Umbilical cord (tissue), 2 donors: ENCODE results near the gene PRSS1. TPM values are rescaled to one million over a fixed set of nuclear protein-coding genes. Genes with fewer than 3 reads are reported as not detected.
"Not testable (repeated sequence)": the region's sequence is repeated elsewhere in the genome, so short reads cannot be mapped to it uniquely, and the experiment has no call there.

Source experiments
- DNase-seq: peaks from one replicate; pipeline ENCODE4 v3.0.0-alpha.2; 2015; ENCODE audit warnings: low spot score
- total RNA-seq: library from RNA; depleted of rRNA; stranded (reverse); fragments of >200 nt; gene quantifications from one replicate; pipeline ENCODE4 v1.2.3, GENCODE V29; 2014; ENCODE audit warnings: low replicate concordance; ENCODE audit not compliant: insufficient read depth

The PRSS1 gene
- total RNA-seq, 1 donor from 2014 or later, result 2.4 TPM

DNA sequence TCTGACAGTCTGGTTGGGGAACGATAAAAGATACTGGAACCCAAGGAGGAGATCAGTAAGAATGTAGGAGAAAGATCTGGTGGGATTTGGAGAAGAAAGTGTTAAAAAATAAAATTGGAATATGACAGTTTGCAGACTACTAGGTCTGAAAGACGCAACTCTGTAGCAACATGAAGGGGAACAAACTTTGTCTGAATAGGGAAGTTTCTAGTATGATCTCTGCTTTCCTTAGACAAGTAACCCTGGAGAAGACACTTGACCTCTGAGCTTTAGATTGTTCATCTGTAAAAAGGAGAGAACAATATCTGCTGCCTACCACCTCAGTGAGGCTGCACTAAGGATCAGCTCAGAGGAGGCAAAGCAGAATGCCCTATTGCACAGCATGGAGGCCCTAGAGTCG is 3.0 kb upstream of the PRSS1 start:
- no peak for DNase-seq

DNA sequence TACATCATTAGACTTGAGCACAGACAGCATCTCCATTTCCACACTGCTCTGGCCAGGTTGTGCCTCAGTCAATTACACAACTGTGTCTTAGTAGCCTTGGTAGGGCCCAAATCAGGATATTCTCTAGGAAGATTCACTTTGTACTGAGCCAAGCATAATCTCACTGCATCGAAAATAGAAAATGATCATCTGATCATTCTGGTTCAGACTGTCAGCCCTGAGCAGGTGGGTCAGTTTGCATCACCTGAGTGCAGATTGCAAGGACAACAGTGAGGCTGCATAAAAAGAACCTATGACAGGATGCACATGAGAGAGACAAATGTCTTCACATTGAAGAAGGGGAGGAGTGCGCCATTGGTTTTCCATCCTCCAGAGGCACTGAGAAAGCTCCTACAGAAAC is 862 bp upstream of the PRSS1 start:
- DNase-seq, result not testable (repeated sequence)

- no peak for DNase-seq
These were observed 1.2 kb downstream of the PRSS1 start for GRCh38 chr7:142750321-142750938.

GRCh38 chr7:142751526-142752175 is 2.4 kb downstream of the PRSS1 start:
- not testable (repeated sequence) for DNase-seq

- DNase-seq, result no peak
These were observed 3.3 kb downstream of the PRSS1 start for GRCh38 chr7:142752376-142753225.

DNA sequence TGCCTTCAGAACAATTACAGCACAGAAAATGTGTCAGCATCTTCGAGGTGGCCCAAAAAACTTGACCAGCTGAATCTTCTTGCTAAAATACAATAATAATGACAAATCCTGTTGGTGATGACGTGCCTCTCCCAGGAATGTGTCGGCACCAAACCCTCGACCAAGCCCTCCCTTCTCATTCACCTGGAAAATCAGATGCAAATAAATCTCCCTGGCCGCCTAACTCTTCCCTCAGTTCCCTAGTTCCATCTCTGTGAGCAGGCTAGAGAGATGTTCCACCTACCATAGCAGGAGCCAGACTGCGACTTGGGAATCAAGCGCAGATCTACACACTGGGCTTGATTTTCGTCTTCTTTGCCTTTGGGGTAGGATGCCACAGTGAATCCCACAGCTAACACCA is 4.1 kb downstream of the PRSS1 start:
- no peak for DNase-seq

DNA sequence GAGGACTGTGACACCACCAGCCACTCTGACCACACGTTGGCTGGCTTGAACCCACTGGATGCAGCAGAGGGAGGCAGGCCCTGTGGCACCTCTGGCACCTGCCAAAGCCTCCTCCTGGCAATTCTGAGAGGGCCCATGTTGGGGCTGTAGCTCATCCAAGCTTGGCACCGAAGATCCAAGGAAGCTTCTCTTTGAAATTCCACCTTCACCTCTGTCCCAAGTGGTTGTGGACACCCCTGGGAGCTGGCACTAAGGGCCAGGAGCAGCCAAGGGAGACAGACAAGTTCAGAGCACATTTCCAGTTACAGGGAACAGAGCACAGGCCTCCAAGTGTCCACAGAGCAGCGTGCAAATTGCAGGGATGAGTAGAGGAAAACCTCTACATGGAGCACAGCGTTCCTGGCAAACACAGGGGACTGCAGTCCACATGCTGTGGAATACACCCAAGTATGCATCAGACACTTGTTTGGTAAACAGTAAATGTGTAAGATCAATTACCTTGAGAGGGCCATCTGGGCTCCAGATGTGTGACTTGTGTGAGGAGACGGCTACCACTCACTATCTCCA is 4.7 kb downstream of the PRSS1 start:
- not testable (repeated sequence) for DNase-seq

DNA sequence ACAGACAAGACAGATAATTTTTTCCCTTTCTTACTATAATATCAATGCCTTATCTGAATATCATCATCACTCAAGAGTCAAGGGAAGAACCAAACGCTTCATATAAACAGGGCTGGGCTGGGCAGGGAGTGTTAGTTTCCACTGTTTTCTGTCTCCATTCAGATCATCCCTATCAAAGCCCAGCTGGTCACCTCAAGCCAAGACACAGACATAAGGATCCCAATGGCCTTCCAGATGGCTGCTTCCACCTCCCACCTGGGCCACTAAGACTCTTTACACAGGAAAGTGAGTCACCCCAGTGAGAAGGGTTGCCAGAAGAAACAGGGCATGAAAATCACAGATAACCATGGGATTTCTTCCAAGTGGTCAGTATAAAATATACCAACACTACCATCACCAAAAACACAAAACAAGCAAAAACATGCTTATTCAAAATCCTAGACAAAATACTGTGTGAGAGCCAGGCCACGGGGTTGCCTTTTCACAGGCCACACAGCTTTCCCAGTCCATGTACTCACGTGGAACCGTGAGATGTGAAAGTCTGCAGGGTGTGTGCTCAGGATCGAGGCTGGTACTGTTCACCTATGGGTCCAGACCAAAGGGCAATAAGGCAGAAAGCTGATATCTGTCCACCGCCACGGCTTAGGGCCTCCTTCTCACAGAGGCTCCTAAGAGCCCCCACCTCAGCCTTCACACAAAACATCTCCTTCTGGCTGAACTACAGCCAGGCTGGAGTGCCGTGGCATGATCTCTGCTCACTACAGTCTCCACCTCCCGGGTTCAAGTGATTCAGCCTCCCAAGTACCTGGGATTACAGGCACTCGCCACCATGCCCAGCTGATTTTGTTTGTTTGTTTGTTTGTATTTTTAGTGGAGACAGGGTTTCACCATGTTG is 5.7 kb downstream of the PRSS1 start:
- DNase-seq, result no peak

DNA sequence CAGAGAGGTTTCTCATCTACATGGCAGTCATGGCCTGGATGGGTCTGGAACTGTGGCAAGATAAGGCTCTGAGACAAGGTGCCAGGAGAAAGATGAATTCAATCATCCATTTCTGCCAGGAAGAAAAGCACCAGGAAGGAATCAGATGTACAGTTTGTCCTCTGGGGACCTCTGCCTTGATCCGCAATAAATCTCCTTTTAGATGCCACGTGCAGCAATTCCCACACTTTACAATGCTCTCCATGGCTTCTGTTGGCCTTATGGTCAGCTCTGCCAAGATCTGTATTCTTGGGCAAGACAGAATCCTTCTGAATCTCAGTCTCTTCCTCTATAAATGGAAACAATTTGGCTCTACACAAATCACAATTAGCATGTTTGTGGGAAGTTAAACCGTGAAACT is 9.0 kb downstream of the PRSS1 start:
- DNase-seq, result not testable (repeated sequence)

GRCh38 chr7:142759433-142759832 is 10.2 kb downstream of the PRSS1 start:
- DNase-seq, result no peak

DNA sequence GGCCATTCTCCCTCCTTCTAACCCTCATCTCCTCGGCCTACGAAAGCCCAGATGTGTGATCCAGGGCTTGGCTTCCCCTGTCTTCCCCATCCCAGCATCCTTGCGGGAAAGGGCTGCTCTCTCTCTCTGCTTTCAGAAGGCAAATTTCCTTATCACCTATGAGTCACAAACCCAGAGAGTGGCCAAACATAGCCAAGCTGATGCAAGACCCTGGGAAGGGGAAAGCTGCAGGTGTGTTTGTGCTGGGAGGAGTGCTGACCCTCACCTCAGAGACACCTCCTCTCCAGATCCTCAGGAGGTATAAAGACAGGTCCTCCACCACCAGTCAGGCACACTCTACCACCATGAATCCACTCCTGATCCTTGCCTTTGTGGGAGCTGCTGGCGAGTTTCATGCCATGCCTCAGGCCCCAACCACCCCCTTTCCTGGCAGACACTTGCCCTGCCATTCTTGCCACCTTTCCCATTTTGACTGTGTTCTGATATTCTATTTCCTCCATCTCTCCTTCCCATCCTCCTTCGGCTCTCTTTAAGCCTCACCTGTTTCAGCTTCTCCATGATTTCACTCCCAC is 10.9 kb downstream of the PRSS1 start:
- no peak for DNase-seq

DNA sequence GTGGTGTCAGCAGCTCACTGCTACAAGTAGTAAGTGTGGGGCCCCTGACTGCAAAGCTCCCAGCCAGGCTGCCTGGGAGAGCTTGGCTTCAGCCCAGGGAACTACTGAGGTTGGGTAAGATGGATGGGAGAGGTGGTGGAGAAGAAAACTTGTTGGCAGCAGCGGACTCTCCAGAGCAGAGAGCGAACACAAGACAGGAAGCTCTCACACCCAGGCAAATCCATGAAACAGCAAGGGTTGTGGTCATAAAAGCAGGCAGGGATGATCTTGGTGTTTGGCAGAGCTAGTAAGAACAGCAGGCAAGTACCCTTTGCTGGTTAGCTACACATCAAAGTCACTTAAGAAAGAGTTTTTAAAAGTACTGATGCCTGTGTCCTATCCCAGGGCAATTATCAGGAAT is 12.3 kb downstream of the PRSS1 start:
- DNase-seq, result not testable (repeated sequence)

GRCh38 chr7:142762104-142762503 is 12.8 kb downstream of the PRSS1 start:
- no peak for DNase-seq

DNA sequence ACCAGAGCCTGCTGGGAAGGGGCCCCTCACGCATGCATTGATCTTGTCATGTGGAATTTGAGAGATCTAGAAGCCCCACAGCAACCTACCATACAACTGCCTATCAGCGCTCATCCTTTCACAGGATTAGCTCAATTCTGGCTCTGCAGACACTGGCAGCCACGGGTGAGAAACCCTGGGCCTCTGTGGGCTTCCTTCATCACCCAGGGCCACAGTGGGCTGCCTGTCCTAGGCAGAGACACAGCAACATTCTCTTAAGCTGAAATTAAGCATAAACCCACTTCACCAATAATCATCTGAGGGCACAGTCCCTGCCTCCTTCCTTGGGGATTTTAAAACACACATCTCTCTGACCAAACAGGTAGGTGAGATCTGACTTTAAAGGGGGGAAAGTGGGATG is 18.2 kb downstream of the PRSS1 start:
- no peak for DNase-seq

- DNase-seq, result no peak
These were observed 18.6 kb downstream of the PRSS1 start for GRCh38 chr7:142767861-142768260.

- DNase-seq, result not testable (repeated sequence)
These were observed 19.6 kb downstream of the PRSS1 start for GRCh38 chr7:142768885-142769284.

DNA sequence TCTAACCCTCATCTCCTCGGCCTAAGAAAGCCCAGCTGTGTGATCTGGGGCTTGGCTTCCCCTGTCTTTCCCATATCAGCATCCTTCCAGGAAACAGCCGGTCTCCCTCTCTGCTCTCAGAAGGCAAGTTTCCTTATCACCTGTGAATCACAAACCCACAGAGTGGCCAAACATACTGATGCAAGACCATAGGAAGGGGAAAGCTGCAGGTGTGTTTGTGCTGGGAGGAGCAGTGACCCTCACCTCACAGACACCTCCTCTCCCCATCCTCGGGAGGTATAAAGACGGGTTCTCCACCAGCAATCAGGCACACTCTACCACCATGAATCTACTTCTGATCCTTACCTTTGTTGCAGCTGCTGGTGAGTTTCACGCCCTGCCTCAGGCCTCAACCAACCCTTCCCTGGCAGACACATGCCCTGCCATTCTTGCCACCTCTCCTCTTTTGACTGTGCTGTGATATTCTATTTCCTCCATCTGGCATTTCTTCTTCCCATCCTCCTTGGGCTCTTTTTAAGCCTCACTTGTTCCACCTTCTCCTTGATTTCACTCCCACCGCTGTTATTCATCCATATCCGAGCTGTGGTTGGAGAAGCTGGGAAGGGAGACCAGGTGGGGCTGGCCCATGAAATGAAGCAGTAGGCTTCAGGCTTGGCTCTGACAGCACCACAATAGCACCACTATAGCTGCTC is 21.5 kb downstream of the PRSS1 start, which contains the start of gene PRSS2:
Gene PRSS2 (plus strand): TSS at position 310 of the 692 bp plus-strand sequence. CDS start 13 bp downstream, at position 323.
- DNase-seq, result no peak

DNA sequence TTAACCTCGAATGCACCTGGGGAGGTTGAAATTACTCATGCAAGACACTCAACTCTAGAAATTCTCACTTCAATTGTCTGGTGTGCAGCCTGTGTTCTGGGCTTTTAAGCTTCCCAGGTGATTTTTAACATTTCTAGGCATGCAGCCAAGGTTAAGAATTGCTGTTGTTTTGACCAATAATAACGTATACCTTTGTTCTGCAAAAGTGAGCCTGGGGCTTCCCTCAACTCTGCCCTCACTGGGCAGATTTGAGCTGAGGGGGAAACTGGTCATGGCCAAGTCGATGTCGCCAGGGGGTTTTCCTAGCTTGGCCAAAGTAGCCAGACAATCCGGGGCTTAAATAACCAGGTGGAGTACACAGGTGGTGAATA is 22.1 kb downstream of the PRSS1 start:
- DNase-seq, result no peak

GRCh38 chr7:142772051-142772450 is 22.8 kb downstream of the PRSS1 start:
- DNase-seq, result no peak

DNA sequence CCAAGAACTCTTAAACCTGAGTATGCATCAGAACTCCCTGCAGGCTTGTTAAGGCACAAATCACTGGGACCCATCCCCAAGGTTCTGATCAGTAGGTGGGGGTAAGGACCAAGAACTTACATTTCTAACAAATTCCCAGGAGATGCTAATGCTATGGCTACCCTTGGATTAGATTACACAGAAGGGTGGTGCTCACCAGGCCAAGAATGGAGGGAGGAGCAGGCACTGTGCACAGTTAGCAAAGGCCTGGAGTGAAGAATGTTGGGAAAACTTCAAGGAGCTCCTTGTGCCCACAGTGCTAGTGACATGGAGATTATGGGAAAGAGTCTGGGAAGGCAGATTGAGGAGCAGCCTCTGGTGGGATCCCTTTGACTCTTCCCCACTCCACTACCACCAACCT is 23.4 kb downstream of the PRSS1 start:
- DNase-seq, result no peak
